ENCODE measurements around the gene CHCHD10.

CHCHD10 gene

DNA sequence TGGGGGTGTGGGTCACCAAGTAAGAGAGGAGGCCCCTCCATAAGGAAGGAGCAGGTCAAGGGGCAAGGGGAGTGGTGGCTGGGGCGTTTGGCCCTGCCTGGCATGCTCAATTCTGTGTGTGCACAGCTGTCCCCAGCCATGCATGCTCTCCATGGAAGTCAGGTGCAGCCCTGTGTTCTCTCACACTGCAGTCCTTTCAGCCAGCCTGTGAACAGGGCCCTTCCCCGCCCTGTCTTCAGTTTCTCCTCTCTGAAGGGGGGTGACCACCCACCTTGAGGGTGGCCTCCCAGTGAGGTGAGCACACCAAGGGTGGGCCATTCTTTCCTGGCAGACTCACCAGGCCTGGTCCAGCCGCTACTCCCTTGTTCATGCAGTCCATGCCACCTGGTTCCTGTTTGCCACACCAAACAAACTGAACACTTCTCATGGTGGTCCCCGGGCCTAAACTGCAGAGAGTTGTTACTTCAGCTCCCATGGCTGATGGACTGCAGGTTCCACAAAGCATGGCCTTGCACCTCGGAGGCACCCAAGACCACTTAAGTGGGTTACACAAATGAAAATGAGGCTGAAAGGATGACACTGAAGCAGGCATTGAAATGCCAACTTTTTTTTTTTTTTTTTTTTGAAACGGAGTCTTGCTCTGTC is 1.7 kb upstream of the CHCHD10 start:
- no peak for DNase-seq (ENCODE audit: extremely low read depth, low read depth)
- TF ChIP-seq, protein P1, sequence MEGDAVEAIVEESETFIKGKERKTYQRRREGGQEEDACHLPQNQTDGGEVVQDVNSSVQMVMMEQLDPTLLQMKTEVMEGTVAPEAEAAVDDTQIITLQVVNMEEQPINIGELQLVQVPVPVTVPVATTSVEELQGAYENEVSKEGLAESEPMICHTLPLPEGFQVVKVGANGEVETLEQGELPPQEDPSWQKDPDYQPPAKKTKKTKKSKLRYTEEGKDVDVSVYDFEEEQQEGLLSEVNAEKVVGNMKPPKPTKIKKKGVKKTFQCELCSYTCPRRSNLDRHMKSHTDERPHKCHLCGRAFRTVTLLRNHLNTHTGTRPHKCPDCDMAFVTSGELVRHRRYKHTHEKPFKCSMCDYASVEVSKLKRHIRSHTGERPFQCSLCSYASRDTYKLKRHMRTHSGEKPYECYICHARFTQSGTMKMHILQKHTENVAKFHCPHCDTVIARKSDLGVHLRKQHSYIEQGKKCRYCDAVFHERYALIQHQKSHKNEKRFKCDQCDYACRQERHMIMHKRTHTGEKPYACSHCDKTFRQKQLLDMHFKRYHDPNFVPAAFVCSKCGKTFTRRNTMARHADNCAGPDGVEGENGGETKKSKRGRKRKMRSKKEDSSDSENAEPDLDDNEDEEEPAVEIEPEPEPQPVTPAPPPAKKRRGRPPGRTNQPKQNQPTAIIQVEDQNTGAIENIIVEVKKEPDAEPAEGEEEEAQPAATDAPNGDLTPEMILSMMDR (IDR thresholded peaks at IDR 0.05; ENCODE audit: low read depth, low read length) = no peak

DNA sequence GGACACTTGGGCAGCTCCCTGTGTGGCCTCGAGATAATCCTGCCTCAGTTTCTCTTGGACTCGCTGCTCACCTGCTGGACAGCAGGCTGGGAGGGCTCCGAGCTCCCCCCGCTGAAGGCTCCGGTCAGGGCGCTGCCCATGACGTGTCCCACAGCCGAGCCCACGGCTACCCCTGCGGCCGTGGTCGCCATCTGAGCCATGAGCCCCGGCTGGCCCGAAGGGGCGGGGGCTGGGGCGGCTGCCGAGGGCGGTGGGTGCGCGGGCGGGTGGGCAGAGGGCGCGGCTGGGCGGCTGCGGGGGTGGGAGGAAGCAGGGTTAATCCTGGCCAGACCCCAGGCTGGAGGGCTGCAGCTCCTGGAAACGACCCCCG is 484 bp downstream of the CHCHD10 start:
- TF ChIP-seq, protein P1 (IDR thresholded peaks at IDR 0.05; ENCODE audit: low read depth, low read length) = no peak

GRCh38 chr22:23764899-23765881 is 2.6 kb downstream of the CHCHD10 start:
- no peak for DNase-seq (ENCODE audit: extremely low read depth, low read depth)
- TF ChIP-seq, protein P1 (IDR thresholded peaks at IDR 0.05; ENCODE audit: low read depth, low read length) = no peak

More for the DNA sequence above, 484 bp downstream of the CHCHD10 start:
- DNase-seq (ENCODE audit: extremely low read depth, low read depth) = no peak

DNA sequence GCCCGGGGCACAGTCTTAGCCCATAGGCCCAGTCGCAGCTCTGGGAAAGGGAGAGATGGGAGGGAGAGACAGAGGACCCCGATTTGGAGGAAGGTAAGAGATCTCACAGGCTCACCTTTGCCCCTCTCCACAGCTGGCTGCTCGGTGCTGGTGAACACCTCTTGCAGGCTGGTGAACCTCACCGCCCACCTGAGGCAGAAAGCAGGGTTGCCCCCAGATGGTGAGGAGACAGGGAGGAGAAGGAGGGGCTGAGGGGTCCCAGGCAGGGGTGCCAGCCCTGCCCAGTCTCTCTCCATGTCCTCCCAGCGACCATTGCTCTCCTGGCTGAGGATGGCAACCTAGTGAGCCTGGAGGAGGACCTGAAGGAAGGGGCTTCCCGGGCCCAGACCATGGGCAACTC is 3.8 kb downstream of the CHCHD10 start:
- TF ChIP-seq, protein P1 (IDR thresholded peaks at IDR 0.05; ENCODE audit: low read depth, low read length) = no peak
- no peak for DNase-seq (ENCODE audit: extremely low read depth, low read depth)

- TF ChIP-seq, protein P1 (IDR thresholded peaks at IDR 0.05; ENCODE audit: low read depth, low read length) = no peak
- DNase-seq (ENCODE audit: extremely low read depth, low read depth) = no peak
These were observed 4.2 kb downstream of the CHCHD10 start for GRCh38 chr22:23763579-23763945.

GRCh38 chr22:23762842-23763578 is 4.8 kb downstream of the CHCHD10 start, which contains the start of gene C22orf15:
Gene C22orf15 (plus strand): TSS chr22:23762990. CDS start chr22:23763307, 317 bp downstream.
- TF ChIP-seq, protein P1 (IDR thresholded peaks at IDR 0.05; ENCODE audit: low read depth, low read length) = no peak

More at GRCh38 chr22:23762842-23763578, 4.8 kb downstream of the CHCHD10 start, which contains the start of gene C22orf15:
- no peak for DNase-seq (ENCODE audit: extremely low read depth, low read depth)

All from AG09319 (cell line).